Activated CD4-positive, alpha-beta T cell treated with anti-CD3 and anti-CD28 coated beads, Interleukin-2, amount 50 U/mL, for 1 hour (primary cell): Measurements from ENCODE around the gene TPPP3.

Source experiments
- DNase-seq: peaks from one replicate; pipeline ENCODE4 v3.0.0-alpha.2; 2020

TPPP3 gene

DNA sequence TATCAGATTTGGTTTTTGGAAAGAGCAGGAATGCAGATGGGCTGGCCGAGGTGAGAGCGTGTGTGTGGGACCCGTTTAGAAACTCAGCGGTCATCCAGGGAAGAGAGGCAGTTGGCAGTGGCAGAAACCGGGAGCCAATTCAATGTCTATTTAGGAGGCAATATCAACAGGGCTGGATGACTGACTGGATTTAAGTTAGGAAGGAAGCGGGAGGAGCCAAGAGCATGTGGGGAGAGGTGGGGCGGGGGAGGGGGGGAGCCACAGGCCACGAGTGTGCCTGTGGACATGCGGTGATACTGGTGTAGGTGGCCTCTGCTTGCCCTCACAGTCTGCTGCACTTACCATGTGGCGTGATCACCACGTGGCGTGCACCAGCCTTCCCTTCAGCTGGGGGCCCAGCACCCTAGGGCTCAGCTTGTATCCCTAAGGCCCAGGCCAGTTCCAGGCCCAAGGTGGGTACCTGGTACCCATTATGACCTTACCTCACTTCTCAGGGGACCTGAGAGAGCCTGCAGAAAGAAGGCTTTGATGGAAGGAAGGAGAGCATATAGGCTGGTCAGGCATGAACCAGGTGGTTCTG is 10.8 kb upstream of the TPPP3 start:
- no peak for DNase-seq

DNA sequence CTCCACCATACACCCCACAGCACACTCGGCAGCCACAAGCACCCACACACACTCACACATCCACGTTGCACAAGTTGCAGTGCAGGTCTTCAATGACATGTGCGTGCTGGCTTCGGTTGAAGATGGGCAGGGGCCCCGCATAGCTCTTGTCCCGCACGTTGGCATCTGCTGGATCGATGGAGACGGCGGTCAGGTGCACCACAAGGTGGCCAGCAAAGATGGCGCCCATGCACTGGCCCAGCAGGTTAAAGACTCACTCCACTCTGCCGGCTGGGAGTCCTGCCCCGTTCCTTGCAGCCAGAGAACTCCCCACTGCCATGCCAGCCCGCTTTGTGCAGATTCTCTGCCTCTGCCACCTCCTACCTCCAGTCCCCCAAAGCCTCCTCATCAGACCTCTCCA is 7.6 kb upstream of the TPPP3 start:
- DNase-seq, result no peak

DNA sequence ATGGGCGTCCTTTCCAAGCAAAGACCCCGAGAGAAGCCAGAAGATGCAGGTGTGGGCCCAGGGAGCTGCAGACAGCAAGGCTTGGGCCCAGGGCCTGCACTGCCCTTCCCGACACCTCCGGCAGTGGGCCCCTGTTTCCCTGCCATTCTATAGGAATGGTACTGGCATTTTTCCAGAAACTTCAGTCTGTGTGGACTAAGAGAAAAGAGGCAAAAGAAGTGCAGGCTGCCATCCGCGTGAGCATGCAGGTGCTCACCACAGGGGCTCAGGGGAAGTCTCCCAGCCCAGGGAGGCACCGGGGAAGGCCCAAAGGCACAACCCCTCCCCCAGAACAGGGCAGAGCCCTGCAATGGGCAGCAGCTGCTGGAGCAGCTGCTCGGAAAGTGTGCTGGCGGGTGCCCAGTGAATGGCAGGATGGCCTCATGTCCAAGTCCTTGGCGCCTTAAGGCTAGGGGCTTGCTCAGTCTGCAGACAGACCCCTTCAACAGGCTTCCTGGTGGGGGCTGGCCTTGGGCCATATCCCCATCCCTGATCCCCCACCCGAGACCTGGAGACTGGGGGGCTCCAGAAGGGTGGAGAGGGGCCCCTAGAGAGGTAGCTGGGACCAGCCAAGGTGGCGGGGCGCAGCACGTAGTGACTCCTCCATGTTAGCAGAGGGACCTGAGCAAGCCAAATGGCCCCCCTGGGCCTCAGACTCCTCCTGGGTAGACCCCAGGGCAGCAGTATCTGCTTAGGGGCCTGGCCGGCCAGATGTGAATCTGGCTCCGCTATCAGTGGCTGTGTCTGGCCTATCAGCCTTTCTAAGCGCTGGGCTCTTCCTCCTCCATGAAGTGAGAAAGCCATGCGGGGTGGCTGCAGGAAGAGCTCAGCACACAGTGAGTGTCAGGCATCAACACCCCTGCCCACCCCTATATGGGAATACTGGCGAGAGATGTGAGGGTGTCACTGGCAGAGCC is 6.7 kb upstream of the TPPP3 start:
- DNase-seq, result no peak

DNA sequence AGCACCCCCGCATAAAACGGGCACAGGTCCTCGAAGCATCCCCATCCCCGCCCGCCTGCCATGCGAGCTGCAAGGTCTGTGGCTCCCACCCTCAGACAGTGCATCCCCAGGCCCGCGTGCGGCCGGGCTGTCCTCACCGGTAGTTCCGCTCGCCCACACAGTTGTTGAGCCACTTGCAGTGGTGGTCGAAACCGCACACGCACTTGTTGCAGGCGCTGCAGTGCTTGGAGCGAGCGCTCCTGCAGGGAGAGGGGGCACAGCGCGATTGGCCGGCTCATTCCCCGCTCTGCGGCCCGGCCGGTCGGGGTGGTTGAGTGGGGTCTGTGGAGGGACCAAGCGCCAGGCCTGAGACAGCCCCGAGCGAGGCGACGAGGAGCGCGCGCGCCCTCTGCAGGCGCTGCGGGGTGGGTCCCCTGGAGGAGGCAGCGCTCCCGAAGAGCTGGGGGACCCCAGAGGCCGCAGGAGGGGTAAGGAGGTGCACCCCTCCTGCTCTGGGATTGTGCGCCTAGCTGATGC is 6.0 kb upstream of the TPPP3 start:
- peak; percentile 30 for DNase-seq

DNA sequence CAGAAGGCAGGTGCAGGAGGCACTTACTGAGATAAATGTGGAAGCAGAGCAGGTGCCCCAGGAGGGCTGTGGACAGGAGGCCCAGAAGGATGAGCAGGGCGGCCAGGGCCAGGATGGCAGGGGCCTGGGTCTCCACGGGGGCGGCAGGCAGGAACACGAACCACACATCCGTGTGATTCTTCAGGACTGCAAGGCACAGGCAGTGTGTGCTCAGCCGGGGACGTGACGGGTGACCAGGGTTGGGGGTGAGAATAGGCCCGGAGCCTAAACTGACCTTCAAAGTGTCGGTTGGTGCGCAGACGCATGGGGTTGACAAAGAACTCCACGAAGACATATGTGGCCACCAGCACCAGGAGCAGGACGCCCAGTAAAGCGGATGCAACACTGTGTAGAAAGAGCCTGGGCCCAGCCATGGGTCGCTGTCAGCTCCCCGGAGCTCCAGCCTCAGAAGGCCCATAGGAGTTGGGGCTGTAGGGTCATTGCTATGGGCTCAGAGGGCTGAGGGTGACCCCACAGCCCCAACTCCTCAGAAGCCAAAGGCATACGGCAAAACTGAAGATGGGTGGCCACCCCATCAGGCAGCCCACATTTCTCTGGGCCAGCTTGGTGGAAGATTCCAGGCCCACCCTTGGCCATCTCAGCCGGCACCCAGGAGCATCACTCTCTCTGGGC is 5.4 kb upstream of the TPPP3 start:
- no peak for DNase-seq

DNA sequence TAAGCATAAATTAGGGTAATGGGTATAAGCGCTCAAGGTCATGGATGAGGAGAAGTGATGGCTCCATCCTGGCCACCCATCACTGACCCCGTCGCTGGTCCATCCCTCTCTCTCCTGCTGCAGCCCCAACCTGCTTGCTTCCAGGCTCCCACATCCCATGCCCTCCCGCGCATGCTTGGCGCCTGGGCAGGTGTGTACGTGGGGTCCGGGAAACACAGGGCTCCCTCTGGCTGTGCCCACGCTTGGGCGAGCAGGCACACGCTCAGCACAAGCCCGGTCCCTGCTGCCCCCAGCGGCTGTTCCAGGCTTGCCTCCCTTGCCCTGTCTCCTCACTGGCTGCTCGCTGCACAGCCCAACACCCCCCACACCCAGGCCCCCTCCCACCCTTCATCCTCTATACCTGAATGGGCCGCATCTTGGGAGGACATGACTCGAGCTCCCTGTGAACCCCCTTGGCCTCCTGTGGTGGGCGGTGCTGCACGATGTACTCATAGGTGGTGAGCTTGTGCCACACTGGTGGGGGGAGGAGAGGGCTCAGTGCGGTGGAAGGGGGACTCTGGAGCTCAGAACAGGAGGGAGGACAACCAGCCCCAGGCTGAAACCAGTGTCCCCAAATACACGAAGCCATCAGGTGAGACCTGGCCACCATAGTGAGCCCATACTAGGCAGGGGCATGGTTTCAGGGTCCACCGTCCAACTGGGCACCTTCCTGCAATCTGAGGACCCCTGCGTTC is 4.7 kb upstream of the TPPP3 start:
- DNase-seq, result no peak

- DNase-seq, result no peak
These were observed 3.9 kb upstream of the TPPP3 start for GRCh38 chr16:67397036-67397801.

GRCh38 chr16:67396159-67397035 is 3.1 kb upstream of the TPPP3 start:
- DNase-seq, result no peak

- DNase-seq, result no peak
These were observed 2.3 kb upstream of the TPPP3 start for GRCh38 chr16:67395458-67396158.

DNA sequence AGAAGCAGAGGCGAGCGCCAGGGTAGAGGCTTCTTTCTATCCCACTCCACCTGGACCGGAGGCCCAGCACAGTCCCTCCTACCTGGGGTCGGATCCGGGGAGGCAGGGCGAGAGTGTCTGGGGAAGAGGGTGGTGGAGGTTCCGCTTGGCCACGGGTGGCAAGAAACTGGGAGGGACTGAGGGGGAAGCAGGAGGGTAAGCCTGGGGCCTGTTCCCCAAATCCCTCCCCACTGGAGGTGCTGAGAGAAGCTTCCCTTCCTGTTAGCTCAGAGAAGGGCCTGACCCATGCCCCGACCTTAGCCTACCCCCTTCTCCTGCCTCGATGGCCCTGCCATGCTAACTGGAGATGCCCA is 1.8 kb upstream of the TPPP3 start:
- DNase-seq, result no peak

GRCh38 chr16:67394155-67395104 is 1.1 kb upstream of the TPPP3 start:
- no peak for DNase-seq

DNA sequence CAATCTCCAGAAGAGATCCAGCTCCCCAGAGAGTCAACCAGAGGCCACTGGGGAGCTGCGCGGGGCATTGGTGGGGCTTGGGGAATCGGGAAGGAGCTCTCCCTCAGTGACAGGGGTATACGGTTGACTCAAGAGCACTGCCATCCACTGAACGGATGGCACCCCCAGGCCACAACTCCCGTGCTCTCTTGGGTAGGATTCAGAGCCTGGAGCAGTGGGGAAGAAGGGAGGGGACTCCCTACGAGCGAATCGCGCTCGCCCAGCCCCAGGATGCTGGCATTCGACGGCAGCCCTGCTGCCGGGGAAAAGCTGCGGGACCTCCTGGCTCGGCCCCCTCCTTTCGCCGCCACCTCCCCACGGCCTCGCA is 473 bp upstream of the TPPP3 start:
- no peak for DNase-seq

- no peak for DNase-seq
These were observed 818 bp downstream of the TPPP3 start for GRCh38 chr16:67392301-67393059.

GRCh38 chr16:67391424-67392300 is 1.6 kb downstream of the TPPP3 start:
- DNase-seq, result no peak

- DNase-seq, result no peak
These were observed 2.4 kb downstream of the TPPP3 start for GRCh38 chr16:67390816-67391423.

DNA sequence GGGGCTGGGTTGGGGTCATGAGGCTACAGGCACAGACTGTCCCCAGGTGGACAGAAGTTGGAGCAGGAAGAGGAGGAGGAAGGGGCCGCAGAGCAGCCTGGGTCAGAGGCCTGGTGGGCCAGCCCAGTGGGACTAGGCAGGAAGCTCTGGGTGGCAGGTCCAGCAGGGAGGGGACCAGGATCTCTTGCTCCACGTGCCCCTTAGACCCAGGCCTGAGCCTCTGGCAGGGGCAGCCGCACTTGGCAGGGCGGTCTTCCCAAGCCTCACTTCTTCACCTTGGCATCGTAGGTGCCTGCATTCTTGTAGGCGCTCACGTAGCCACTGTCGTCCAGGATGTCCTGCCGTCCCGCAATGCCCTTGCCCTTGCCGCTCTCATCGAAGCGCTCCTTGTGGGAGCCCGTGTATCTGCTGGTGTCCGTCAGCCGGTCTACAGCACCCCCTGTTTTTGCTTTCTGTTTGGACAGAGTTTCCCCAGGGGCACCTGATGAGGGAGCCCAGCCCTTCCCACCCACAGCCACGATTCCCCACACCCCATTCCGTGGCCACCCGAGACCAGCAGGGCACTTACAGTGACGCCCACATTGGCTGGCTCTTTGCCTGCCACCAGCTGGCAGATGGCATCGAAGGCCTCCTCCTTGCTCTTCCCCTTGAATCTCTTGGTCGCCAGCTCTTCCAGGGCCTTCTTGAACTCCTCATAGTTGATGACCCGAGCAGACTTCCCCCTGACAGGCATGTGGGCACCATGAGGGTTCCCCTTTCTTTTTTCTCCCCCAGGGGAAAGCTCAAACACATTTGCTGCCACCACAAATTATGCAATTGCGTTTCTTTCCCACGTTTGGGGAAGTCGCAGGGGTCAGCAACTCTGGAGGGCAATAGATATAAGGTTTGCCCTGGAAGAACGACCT is 3.1 kb downstream of the TPPP3 start:
- no peak for DNase-seq
